Stimulated activated CD8-positive, alpha-beta memory T cell treated with anti-CD3 and anti-CD28 coated beads, Interleukin-12 subunit alpha, Interleukin-12 subunit beta, amount 100 ng/mL, for 24 hours (primary cell): ENCODE data around the gene BTNL2.

Source experiments
- DNase-seq: peaks from one replicate; pipeline ENCODE4 v3.0.0-alpha.2; 2020; ENCODE audit errors: extremely low read depth

Gene BTNL2

GRCh38 chr6:32413427-32414047 is 6.6 kb upstream of the BTNL2 start:
- peak; percentile 60 for DNase-seq

- no peak for DNase-seq
These were observed 4.8 kb upstream of the BTNL2 start for GRCh38 chr6:32411566-32412327.

- no peak for DNase-seq
These were observed 3.9 kb upstream of the BTNL2 start for GRCh38 chr6:32410906-32411305.

- no peak for DNase-seq
These were observed 784 bp downstream of the BTNL2 start for GRCh38 chr6:32406197-32406596.

GRCh38 chr6:32405656-32406055 is 1.3 kb downstream of the BTNL2 start:
- no peak for DNase-seq

GRCh38 chr6:32402812-32403211 is 4.2 kb downstream of the BTNL2 start:
- no peak for DNase-seq

GRCh38 chr6:32401284-32401963 is 5.6 kb downstream of the BTNL2 start:
- no peak for DNase-seq

- DNase-seq: no peak
These were observed 9.6 kb downstream of the BTNL2 start for GRCh38 chr6:32397252-32397920.

GRCh38 chr6:32396028-32396427 is 11.0 kb downstream of the BTNL2 start:
- no peak for DNase-seq

- no peak for DNase-seq
These were observed 13.1 kb downstream of the BTNL2 start for GRCh38 chr6:32393665-32394420.

- no peak for DNase-seq
These were observed 15.5 kb downstream of the BTNL2 start for GRCh38 chr6:32391505-32391904.

GRCh38 chr6:32387589-32388340 is 19.2 kb downstream of the BTNL2 start:
- no peak for DNase-seq

GRCh38 chr6:32386040-32386439 is 20.9 kb downstream of the BTNL2 start:
- no peak for DNase-seq

GRCh38 chr6:32382757-32383420 is 24.1 kb downstream of the BTNL2 start:
- DNase-seq: no peak

GRCh38 chr6:32379545-32379944 is 27.4 kb downstream of the BTNL2 start:
- no peak for DNase-seq

- DNase-seq: no peak
These were observed 31.0 kb downstream of the BTNL2 start for GRCh38 chr6:32375739-32376529.

GRCh38 chr6:32371803-32372202 is 35.2 kb downstream of the BTNL2 start, which contains the start of gene TSBP1:
TSS of gene TSBP1 (minus strand) at chr6:32371903. CDS start at chr6:32371706, 197 bp downstream.
- DNase-seq: no peak

- DNase-seq: no peak
These were observed 35.8 kb downstream of the BTNL2 start for GRCh38 chr6:32371229-32371628.

GRCh38 chr6:32370505-32370904 is 36.5 kb downstream of the BTNL2 start:
- no peak for DNase-seq
